ENCODE data around the gene SAMD14. TPM values are rescaled to one million over a fixed set of nuclear protein-coding genes. Genes with fewer than 3 reads are reported as not detected.
A peak's percentile ranks its signal among the peaks of the same experiment; 100 is the strongest.

Gene SAMD14
- total RNA-seq, 1 experiment from 2014 or later = not detected

DNA sequence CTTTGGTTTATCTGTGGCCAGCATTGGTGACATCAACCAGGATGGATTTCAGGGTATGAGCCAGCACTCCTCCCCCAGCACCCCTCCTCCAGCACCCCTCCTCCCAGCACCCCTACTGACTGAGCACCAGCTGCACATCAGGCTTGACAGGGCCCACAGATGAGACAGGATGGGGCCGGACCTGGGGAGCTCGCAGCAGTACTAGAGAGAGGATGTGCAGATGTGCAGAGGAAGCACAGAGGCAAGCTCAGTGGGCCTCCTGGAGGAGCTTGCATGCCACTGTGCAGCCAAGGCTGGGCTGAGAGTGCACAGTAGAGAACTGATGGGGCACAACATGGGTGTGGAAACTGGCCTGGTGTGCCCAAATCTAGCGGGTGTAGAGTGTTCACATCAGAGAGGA is 57.8 kb downstream of the SAMD14 start:
- TF ChIP-seq, protein P1, sequence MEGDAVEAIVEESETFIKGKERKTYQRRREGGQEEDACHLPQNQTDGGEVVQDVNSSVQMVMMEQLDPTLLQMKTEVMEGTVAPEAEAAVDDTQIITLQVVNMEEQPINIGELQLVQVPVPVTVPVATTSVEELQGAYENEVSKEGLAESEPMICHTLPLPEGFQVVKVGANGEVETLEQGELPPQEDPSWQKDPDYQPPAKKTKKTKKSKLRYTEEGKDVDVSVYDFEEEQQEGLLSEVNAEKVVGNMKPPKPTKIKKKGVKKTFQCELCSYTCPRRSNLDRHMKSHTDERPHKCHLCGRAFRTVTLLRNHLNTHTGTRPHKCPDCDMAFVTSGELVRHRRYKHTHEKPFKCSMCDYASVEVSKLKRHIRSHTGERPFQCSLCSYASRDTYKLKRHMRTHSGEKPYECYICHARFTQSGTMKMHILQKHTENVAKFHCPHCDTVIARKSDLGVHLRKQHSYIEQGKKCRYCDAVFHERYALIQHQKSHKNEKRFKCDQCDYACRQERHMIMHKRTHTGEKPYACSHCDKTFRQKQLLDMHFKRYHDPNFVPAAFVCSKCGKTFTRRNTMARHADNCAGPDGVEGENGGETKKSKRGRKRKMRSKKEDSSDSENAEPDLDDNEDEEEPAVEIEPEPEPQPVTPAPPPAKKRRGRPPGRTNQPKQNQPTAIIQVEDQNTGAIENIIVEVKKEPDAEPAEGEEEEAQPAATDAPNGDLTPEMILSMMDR (IDR thresholded peaks at IDR 0.05; ENCODE audit: unreplicated experiment) = no peak
- BruUV-seq (replicated peaks) = no TSS peak
- no peaks in the 10 kb centered on the region for H3K27me3 Mint-ChIP-seq (ENCODE audit: unreplicated experiment)
- no peak for DNase-seq
- intact Hi-C loops (cut with micrococcal nuclease; ENCODE audit: unreplicated experiment) = no loop called here
- CTCF ChIA-PET = no interaction called here
- H3K36me3 Mint-ChIP-seq (ENCODE audit: insufficient read depth, unreplicated experiment) = peaks cover 100% of the 10 kb centered on the region
- peaks cover 33% of the 10 kb centered on the region for H3K4me1 Mint-ChIP-seq (ENCODE audit: low read depth, unreplicated experiment)
- H3K27ac Mint-ChIP-seq (ENCODE audit: unreplicated experiment) = peak overlapping the region; percentile 33
- no peaks in the 10 kb centered on the region for H3K9me3 Mint-ChIP-seq (ENCODE audit: low read depth, unreplicated experiment)
- H3K4me3 Mint-ChIP-seq (ENCODE audit: low read depth, unreplicated experiment) = no peak overlapping the region

DNA sequence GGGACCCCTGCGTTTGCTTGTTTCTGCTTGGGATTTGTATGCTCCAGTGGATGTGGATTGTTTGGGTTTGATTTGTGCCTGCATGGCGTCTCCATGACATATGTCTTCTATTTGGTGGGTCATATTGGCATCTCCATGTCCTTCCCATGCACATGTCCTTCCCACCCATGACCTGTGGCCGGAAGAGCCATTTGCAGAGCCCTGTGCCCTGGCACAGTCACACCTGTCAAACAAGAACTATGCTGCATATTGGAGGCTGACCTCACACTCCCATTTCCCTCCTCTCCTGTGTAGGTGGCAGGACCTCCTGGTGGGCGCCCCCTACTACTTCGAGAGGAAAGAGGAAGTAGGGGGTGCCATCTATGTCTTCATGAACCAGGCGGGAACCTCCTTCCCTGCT is 58.3 kb downstream of the SAMD14 start:
- BruUV-seq (replicated peaks) = no TSS peak
- intact Hi-C loops (cut with micrococcal nuclease; ENCODE audit: unreplicated experiment) = no loop called here
- no peaks in the 10 kb centered on the region for H3K27me3 Mint-ChIP-seq (ENCODE audit: unreplicated experiment)
- H3K9me3 Mint-ChIP-seq (ENCODE audit: low read depth, unreplicated experiment) = no peaks in the 10 kb centered on the region
- CTCF ChIA-PET = no interaction called here
- no peak for DNase-seq
- TF ChIP-seq, protein P1 (IDR thresholded peaks at IDR 0.05; ENCODE audit: unreplicated experiment) = no peak
- peak overlapping the region; percentile 33 for H3K27ac Mint-ChIP-seq (ENCODE audit: unreplicated experiment)
- peaks cover 100% of the 10 kb centered on the region for H3K36me3 Mint-ChIP-seq (ENCODE audit: insufficient read depth, unreplicated experiment)
- H3K4me3 Mint-ChIP-seq (ENCODE audit: low read depth, unreplicated experiment) = no peak overlapping the region
- peaks cover 35% of the 10 kb centered on the region for H3K4me1 Mint-ChIP-seq (ENCODE audit: low read depth, unreplicated experiment)

DNA sequence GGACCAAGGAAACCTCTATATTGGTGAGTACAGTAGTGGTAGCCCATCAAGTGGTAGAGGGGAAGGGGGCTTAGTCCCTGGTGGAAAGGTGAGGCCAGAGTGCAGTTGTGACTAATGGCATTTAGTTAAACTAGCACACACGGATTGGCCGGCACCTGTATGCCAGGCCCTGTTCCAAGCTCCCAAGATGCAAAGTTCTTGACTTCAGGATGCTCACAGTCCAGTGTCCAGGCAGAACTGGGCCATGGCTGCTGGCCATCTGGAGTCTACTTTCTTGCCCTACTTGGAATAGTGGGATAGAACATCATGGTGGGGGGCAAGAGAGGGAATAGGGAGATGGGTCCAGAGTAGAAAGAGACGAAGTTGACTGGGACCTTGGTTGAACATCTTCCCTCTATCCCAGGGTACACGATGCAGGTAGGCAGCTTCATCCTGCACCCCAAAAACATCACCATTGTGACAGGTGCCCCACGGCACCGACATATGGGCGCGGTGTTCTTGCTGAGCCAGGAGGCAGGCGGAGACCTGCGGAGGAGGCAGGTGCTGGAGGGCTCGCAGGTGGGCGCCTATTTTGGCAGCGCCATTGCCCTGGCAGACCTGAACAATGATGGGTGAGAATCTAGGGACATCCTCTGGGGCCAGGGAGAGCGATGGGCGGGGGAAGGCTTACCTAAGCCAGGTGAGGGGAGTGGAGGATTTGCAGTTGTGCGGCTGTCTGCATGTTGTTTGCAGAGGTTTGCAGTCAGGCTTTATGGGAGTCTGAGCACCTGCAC is 58.9 kb downstream of the SAMD14 start:
- TF ChIP-seq, protein P1 (IDR thresholded peaks at IDR 0.05; ENCODE audit: unreplicated experiment) = no peak
- Mint-ChIP-seq H3K4me3 (ENCODE audit: low read depth, unreplicated experiment) (no peak overlapping the region), H3K27ac (ENCODE audit: unreplicated experiment) (peak overlapping the region; percentile 33), H3K9me3 (ENCODE audit: low read depth, unreplicated experiment) (no peaks in the 10 kb centered on the region), H3K36me3 (ENCODE audit: insufficient read depth, unreplicated experiment) (peaks cover 100% of the 10 kb centered on the region), H3K4me1 (ENCODE audit: low read depth, unreplicated experiment) (peaks cover 41% of the 10 kb centered on the region), H3K27me3 (ENCODE audit: unreplicated experiment) (no peaks in the 10 kb centered on the region)
- intact Hi-C loops (cut with micrococcal nuclease; ENCODE audit: unreplicated experiment) = no loop called here
- no TSS peak for BruUV-seq (replicated peaks)
- DNase-seq = no peak
- CTCF ChIA-PET = interaction anchor here (2.3 kb wide), 1 partner anchor 9 kb away, joined by 6 read pairs; no protein-coding TSS in a partner anchor

DNA sequence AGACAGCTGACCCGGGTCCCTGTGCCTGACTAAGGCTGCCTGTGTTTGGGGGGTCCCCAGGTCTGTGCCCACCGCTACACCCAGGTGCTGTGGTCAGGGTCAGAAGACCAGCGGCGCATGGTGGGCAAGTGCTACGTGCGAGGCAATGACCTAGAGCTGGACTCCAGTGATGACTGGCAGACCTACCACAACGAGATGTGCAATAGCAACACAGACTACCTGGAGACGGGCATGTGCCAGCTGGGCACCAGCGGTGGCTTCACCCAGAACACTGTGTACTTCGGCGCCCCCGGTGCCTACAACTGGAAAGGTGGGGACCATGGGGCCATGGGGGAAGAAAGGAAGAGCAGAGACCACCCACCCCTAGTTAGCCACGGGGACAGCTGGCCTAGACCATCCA is 62.0 kb downstream of the SAMD14 start:
- CTCF ChIA-PET = no interaction called here
- intact Hi-C loops (cut with micrococcal nuclease; ENCODE audit: unreplicated experiment) = no loop called here

More for the DNA sequence above, 62.0 kb downstream of the SAMD14 start:
- Mint-ChIP-seq H3K4me3 (ENCODE audit: low read depth, unreplicated experiment) (no peak overlapping the region), H3K9me3 (ENCODE audit: low read depth, unreplicated experiment) (no peaks in the 10 kb centered on the region), H3K4me1 (ENCODE audit: low read depth, unreplicated experiment) (peaks cover 56% of the 10 kb centered on the region), H3K27me3 (ENCODE audit: unreplicated experiment) (no peaks in the 10 kb centered on the region), H3K36me3 (ENCODE audit: insufficient read depth, unreplicated experiment) (peaks cover 99% of the 10 kb centered on the region), H3K27ac (ENCODE audit: unreplicated experiment) (no peak overlapping the region)
- BruUV-seq (replicated peaks) = no TSS peak
- TF ChIP-seq, protein P1 (IDR thresholded peaks at IDR 0.05; ENCODE audit: unreplicated experiment) = no peak
- no peak for DNase-seq
